Glutamatergic neuron (in vitro differentiated cells): ENCODE measurements around the gene ERN1. TPM values are rescaled to one million over a fixed set of nuclear protein-coding genes. Genes with fewer than 3 reads are reported as not detected.

Experiments used
- DNase-seq: peaks from one replicate; pipeline ENCODE4 v3.0.0; 2022
- H3K27ac Mint-ChIP-seq: one replicate; pipeline ENCODE4 v1.8.0; 2020; ENCODE audit warnings: mild to moderate bottlenecking, mixed read lengths, inconsistent platforms; ENCODE audit not compliant: unreplicated experiment
- H3K27me3 Mint-ChIP-seq: one replicate; pipeline ENCODE4 v1.8.0; 2020; ENCODE audit warnings: mild to moderate bottlenecking, moderate library complexity, mixed read lengths, inconsistent platforms; ENCODE audit not compliant: unreplicated experiment
- H3K36me3 Mint-ChIP-seq: one replicate; pipeline ENCODE4 v1.8.0; 2020; ENCODE audit warnings: mild to moderate bottlenecking, mixed read lengths, inconsistent platforms; ENCODE audit not compliant: unreplicated experiment
- H3K4me1 Mint-ChIP-seq: one replicate; pipeline ENCODE4 v1.8.0; 2020; ENCODE audit warnings: mild to moderate bottlenecking, low read depth, mixed read lengths, inconsistent platforms; ENCODE audit not compliant: unreplicated experiment
- H3K4me3 Mint-ChIP-seq: one replicate; pipeline ENCODE4 v1.8.0; 2020; ENCODE audit warnings: mild to moderate bottlenecking, mixed read lengths, inconsistent platforms; ENCODE audit not compliant: unreplicated experiment
- H3K9me3 Mint-ChIP-seq: one replicate; pipeline ENCODE4 v1.8.0; 2020; ENCODE audit warnings: mild to moderate bottlenecking, moderate library complexity, mixed read lengths, inconsistent platforms; ENCODE audit not compliant: unreplicated experiment
- total RNA-seq: library from RNA; stranded (reverse); fragmentation: NEBNext Ultra II Directional; extraction: Animal tissue kit (Norgen Biotek cat#: 25700); gene quantifications from one replicate; pipeline ENCODE4 v1.2.1, GENCODE V29; 2021; ENCODE audit not compliant: unreplicated experiment
- TF ChIP-seq, protein P1 (sequence below): fragments of 200-600 bp; sonication (generic); IDR thresholded peaks from one replicate; pipeline ENCODE4 v1.5.0; 2021; ENCODE audit not compliant: partially characterized antibody, unreplicated experiment

ERN1 gene
- total RNA-seq, 1 donor from 2014 or later, result 6.9 TPM

DNA sequence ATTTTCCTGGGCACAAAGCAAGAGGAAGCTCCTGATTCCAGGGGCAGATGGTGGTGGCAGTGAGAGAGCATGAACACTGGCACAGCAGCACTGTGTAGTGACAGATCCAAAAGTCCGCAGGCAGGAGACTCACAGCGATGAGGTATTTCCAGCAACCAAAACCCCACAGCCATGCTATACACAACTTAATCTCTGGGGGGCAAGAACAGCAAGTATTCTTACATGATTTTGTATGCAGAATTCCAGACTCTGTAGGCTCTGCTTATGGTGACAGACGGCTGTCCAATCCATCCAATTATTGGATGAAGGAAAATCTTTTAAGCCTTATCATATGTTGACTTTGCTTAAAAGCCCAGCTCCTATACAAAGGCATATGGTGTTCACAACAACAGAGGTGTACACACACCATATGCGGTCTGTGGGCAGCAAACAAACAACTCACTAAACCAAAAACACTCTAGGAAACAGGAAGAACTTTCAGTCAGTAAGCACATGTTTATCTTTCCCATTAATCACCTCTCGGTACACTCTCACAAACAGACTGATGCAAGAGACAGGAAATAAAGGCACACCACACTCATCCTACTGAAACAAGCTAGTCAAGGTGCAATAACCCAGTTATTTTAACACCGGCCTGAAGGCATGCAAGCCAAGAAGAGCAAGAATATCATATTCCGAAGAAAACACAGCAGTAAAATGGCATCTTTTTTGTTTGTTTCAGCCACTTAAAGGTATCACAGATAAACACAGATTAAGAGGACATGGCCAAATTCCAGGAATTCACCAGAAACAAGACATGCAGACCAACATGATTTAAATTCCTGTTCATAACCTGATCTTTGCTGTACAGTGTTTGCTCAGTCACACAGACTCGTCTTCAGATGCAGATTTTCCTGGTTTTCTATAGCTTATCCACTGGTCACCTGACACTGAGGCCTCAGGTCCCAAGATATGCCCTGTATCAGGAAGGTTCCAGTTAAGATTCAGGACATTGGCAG, 47.8 kb downstream of the ERN1 start:
- no peaks in the 10 kb centered on the region for H3K27me3 Mint-ChIP-seq
- no peaks in the 10 kb centered on the region for H3K36me3 Mint-ChIP-seq
- H3K9me3 Mint-ChIP-seq, result no peaks in the 10 kb centered on the region
- peak overlapping the region; percentile 17 for H3K4me3 Mint-ChIP-seq
- no peak for DNase-seq
- TF ChIP-seq, protein P1, sequence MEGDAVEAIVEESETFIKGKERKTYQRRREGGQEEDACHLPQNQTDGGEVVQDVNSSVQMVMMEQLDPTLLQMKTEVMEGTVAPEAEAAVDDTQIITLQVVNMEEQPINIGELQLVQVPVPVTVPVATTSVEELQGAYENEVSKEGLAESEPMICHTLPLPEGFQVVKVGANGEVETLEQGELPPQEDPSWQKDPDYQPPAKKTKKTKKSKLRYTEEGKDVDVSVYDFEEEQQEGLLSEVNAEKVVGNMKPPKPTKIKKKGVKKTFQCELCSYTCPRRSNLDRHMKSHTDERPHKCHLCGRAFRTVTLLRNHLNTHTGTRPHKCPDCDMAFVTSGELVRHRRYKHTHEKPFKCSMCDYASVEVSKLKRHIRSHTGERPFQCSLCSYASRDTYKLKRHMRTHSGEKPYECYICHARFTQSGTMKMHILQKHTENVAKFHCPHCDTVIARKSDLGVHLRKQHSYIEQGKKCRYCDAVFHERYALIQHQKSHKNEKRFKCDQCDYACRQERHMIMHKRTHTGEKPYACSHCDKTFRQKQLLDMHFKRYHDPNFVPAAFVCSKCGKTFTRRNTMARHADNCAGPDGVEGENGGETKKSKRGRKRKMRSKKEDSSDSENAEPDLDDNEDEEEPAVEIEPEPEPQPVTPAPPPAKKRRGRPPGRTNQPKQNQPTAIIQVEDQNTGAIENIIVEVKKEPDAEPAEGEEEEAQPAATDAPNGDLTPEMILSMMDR, result no peak
- peaks cover 13% of the 10 kb centered on the region for H3K4me1 Mint-ChIP-seq
- peak overlapping the region; percentile 88 for H3K27ac Mint-ChIP-seq

DNA sequence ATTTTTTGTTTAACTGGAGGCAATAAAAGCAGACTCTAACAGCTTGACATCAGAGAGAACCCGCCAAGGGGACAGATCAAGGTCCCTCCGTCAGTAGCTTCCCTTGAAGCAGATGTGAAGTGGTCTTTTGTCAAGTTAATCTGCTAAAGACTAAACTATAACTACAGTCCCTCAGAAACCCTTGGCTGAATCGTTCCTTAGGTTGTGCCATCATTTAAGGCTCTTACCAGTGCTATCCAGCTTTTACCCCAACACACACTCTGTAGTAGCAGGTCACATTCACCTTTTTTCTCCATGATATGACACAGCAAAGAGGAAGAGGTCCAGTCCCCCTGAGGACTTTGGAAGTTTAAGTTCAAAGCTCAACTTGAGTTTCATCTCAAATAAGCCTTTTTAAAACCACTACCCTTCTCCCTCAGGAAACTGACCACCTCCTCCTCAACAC, 49.7 kb downstream of the ERN1 start:
- H3K4me3 Mint-ChIP-seq, result no peak overlapping the region
- no peaks in the 10 kb centered on the region for H3K9me3 Mint-ChIP-seq
- no peaks in the 10 kb centered on the region for H3K36me3 Mint-ChIP-seq
- no peak overlapping the region for H3K27ac Mint-ChIP-seq
- TF ChIP-seq, protein P1, result no peak
- no peaks in the 10 kb centered on the region for H3K27me3 Mint-ChIP-seq
- no peak for DNase-seq
- peaks cover 13% of the 10 kb centered on the region for H3K4me1 Mint-ChIP-seq

DNA sequence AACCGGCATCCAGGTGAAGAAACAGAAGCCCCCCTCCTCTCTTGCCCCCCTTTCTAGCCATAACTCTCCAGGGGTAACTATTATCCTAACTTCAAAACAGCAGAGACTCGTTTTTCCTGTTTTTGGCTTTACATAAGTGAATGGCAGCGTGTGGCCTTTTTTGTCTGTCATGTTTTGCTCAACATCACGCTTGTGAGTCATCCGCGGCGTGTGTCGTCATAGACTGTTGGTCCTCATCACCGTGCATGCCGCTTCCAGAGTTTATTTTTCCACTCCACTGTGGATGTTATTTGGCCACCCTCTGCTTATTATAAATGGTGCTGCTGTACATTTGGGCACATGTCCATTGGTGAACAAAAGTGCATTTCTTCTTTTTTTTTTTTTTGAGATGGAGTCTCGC, 52.6 kb downstream of the ERN1 start:
- H3K4me3 Mint-ChIP-seq, result no peak overlapping the region
- no peaks in the 10 kb centered on the region for H3K27me3 Mint-ChIP-seq
- no peak overlapping the region for H3K27ac Mint-ChIP-seq
- H3K4me1 Mint-ChIP-seq, result peaks cover 11% of the 10 kb centered on the region
- no peaks in the 10 kb centered on the region for H3K9me3 Mint-ChIP-seq
- H3K36me3 Mint-ChIP-seq, result no peaks in the 10 kb centered on the region
- DNase-seq, result no peak
- TF ChIP-seq, protein P1, result no peak

DNA sequence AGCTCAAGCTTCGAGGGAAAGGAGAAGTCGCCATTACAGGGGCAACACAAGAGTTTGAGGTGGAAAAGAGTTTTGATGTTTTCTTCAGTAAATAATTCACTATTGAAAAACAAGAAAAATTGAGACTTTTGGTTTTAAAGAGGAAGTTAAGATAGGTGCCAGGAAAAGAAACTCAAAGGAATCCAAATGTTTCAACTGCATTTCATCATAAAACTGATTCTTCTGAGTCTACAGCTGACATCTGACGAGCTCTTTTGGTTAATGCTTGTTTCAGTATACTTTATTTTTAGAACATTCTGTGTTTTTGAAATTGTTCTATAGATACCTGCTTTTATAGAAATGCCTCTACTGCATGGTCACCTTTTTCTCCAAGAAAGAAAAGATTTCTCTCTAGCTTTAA, 54.0 kb downstream of the ERN1 start:
- Mint-ChIP-seq H3K27ac (no peak overlapping the region), H3K27me3 (no peaks in the 10 kb centered on the region), H3K36me3 (peaks cover 5% of the 10 kb centered on the region), H3K4me1 (no peaks in the 10 kb centered on the region), H3K4me3 (no peak overlapping the region), H3K9me3 (no peaks in the 10 kb centered on the region)
- TF ChIP-seq, protein P1, result no peak
- DNase-seq, result no peak
